HG02981 (cell line): Measurements from ENCODE around the gene STPG3.

Experiments used
- ATAC-seq: cut with Tn5 transposase; IDR thresholded peaks from one replicate; pipeline ENCODE4 v1.9.1; 2021; ENCODE audit warnings: mild to moderate bottlenecking, moderate library complexity; ENCODE audit not compliant: unreplicated experiment

The STPG3 gene

GRCh38 chr9:137264067-137264466 lies 13.0 kb downstream of the STPG3 start:
- ATAC-seq = no peak

GRCh38 chr9:137265496-137266161 lies 14.5 kb downstream of the STPG3 start:
- no peak for ATAC-seq

- ATAC-seq = no peak
These were observed 15.1 kb downstream of the STPG3 start for GRCh38 chr9:137266162-137266527.

GRCh38 chr9:137266585-137267453 lies 15.7 kb downstream of the STPG3 start:
- no peak for ATAC-seq

GRCh38 chr9:137267933-137268355 lies 16.9 kb downstream of the STPG3 start:
- ATAC-seq = peak; percentile 43

- ATAC-seq = no peak
These were observed 17.6 kb downstream of the STPG3 start for GRCh38 chr9:137268538-137269201.

- no peak for ATAC-seq
These were observed 18.2 kb downstream of the STPG3 start for GRCh38 chr9:137269231-137269772.

- no peak for ATAC-seq
These were observed 20.0 kb downstream of the STPG3 start for GRCh38 chr9:137270929-137271695.

GRCh38 chr9:137271696-137272076 lies 20.6 kb downstream of the STPG3 start:
- no peak for ATAC-seq

- no peak for ATAC-seq
These were observed 21.4 kb downstream of the STPG3 start for GRCh38 chr9:137272241-137273094.

- ATAC-seq = no peak
These were observed 22.0 kb downstream of the STPG3 start for GRCh38 chr9:137273095-137273490.

GRCh38 chr9:137273611-137274320 lies 22.7 kb downstream of the STPG3 start:
- no peak for ATAC-seq

- ATAC-seq = no peak
These were observed 24.1 kb downstream of the STPG3 start for GRCh38 chr9:137275203-137275587.

- no peak for ATAC-seq
These were observed 24.7 kb downstream of the STPG3 start for GRCh38 chr9:137275588-137276472.

GRCh38 chr9:137276473-137277328 lies 25.6 kb downstream of the STPG3 start:
- no peak for ATAC-seq

GRCh38 chr9:137277329-137278041 lies 26.4 kb downstream of the STPG3 start, which contains the start of gene TOR4A:
TOR4A (plus strand) TSS chr9:137277726; CDS start chr9:137278690, 964 bp downstream.
- peak; percentile 59 for ATAC-seq
